HT-29 (cell line): ENCODE data around the gene HCK. TPM values are rescaled to one million over a fixed set of nuclear protein-coding genes. Genes with fewer than 3 reads are reported as not detected.
A peak's percentile ranks its signal among the peaks of the same experiment; 100 is the strongest.
"Not testable (repeated sequence)": the region's sequence is repeated elsewhere in the genome, so short reads cannot be mapped to it uniquely, and the experiment has no call there.

Source experiments
- DNase-seq: peaks from one replicate; pipeline ENCODE4 v3.0.0-alpha.2; 2015; ENCODE audit warnings: low spot score
- total RNA-seq: library from RNA; depleted of rRNA; stranded (reverse); fragments of >200 nt; shearing (Covaris generic); gene quantifications from 2 replicates; pipeline ENCODE4 v1.2.3, GENCODE V29; 2014

The HCK gene
- total RNA-seq, 1 experiment from 2014 or later: not detected

- peak; percentile 91 for DNase-seq
These were observed 39.9 kb downstream of the HCK start for GRCh38 chr20:32091888-32092346.

DNA sequence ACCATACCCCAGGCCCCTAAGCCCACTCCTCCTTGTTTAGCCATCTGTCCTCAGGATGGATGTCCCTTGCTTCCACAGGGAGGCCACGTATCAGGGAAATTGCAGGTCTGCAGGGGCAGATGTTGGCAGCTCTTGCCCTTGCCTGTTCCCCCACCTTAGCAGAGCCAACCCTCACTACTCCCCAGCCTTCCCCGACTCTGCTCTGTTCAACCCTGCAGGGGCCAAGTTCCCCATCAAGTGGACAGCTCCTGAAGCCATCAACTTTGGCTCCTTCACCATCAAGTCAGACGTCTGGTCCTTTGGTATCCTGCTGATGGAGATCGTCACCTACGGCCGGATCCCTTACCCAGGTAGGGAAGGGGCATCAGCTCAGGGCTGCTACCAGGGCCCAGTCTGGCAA is 46.7 kb downstream of the HCK start:
- no peak for DNase-seq

GRCh38 chr20:32108814-32109391 is 56.9 kb downstream of the HCK start:
- DNase-seq: no peak

GRCh38 chr20:32109392-32110172 is 57.5 kb downstream of the HCK start, which contains the start of gene TM9SF4:
TSS of gene TM9SF4 (plus strand) at chr20:32109714. CDS start at chr20:32109741, 27 bp downstream.
- peak; percentile 99 for DNase-seq

DNA sequence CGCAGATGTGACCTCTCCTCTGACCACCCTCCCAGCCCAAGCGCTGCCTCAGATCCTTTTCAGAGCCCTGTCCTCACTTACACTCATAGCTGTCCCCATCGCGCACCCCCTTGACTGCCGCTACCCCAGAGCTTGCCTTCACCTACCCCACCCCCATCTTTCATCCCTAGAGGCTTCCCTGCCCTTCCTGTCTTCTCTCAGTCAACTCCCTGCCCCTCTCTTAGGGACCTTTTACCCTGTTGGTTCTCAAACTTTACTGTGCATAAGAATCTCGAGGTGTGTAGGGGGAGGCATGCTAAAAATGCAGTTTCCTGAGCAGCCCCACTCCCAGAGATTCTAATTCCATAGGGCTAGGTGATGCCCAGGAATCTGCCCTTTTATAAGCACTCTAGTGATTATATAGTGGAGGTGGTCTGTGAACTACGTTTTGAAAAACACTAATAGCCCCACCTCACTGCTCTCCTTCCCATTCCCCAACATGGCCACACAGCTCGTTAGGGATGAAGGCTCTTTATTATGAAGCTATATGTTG is 58.2 kb downstream of the HCK start:
- DNase-seq: peak; percentile 33

DNA sequence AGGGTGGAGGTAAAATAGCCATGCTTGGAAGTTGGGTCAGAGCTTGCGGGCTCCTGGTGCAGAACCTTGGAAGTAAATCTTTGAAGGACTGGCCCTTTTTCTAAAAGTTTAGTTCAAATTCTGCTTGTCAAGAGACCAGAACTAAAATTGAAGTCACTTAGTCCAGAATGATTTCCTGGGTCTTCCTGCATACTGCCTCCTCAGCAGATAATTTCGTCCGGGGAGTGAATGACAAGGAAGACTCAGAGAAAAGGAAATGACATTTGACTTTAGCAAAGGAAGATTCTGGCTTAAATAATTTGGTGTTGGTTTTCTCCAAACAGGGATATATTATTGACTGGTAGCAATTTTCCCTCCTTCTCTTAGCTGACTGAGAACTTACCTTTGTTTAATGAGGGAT is 58.7 kb downstream of the HCK start:
- DNase-seq: no peak

DNA sequence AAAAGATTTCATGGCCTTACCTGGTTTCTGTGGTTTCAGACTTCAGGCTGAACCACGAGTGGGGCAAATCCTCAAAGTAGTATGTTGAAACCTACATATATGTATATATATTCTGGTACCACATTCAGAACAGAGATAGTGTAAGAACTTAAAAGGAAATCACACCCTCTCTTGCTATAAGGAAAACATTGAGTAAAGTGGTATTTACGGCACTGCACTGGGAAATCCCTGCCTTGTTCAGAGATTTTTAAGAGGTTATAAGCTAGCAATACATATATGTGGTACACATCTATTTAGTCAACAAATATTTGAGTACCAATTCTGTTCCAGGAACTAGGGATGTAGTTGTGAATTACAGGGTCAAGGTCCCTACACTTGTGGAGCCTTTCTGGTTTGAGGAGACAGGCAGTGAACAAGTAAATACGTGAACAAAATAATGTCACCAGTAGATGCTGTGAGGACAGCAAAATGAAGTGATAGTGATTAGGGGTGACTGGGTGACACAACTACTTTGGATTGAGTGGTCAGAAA is 59.2 kb downstream of the HCK start:
- no peak for DNase-seq

- DNase-seq: no peak
These were observed 59.7 kb downstream of the HCK start for GRCh38 chr20:32111753-32112152.

DNA sequence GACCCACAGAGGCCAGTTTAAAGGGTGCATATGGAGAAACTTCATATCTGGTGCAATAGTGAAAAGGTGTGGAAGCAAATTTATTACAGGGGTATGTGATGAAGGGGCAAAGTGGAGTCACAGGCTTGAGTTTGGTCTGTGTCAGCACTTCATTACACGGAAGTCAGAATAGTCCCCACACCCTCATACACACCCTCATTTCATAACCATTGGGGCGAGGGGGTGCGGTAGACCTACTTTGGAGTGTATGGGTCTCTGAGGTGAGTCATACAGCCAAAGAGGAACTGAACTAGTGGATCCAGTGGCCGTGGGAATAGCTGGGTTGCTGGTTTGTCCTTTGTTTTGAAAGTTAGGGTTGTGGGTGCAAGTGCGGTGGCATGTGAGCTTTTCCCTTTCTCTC is 60.8 kb downstream of the HCK start:
- DNase-seq: no peak

DNA sequence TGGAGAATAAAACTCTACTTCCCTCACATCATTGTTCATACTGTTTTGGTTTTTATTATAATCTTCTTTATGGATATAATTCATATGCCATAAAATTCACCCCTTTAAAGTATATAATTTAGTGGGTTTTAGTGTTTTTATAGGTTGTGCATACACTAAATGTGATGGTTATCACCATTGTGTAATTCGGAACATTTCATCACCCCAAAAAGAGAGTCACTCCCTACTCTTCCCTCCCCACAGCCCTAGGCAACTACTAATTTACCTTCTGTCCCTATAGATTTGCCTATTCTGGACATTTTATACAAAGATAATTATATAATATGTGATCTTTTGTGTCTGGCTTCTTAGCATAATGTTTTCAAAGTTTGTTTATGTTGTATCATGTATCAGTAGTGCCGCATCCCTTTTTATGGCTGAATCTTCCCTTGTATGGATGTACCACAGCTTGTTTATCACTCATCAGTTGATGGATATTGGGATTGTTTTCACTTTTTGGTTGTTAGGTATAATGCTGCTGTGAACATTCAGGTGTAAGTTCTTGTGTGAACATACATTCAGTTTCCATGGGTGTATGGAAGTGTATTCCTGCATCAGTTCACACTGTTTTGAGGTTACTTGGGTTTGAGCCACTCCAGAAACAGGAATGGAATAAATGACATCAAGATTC is 61.7 kb downstream of the HCK start:
- DNase-seq: no peak

GRCh38 chr20:32114305-32114960 is 62.4 kb downstream of the HCK start:
- no peak for DNase-seq

GRCh38 chr20:32115211-32115767 is 63.2 kb downstream of the HCK start:
- DNase-seq: no peak

- no peak for DNase-seq
These were observed 64.1 kb downstream of the HCK start for GRCh38 chr20:32116079-32116521.

GRCh38 chr20:32116796-32117195 is 64.8 kb downstream of the HCK start:
- not testable (repeated sequence) for DNase-seq

GRCh38 chr20:32118427-32118826 is 66.4 kb downstream of the HCK start:
- not testable (repeated sequence) for DNase-seq

GRCh38 chr20:32119734-32120133 is 67.7 kb downstream of the HCK start:
- no peak for DNase-seq

GRCh38 chr20:32121908-32122307 is 69.9 kb downstream of the HCK start:
- DNase-seq: not testable (repeated sequence)

DNA sequence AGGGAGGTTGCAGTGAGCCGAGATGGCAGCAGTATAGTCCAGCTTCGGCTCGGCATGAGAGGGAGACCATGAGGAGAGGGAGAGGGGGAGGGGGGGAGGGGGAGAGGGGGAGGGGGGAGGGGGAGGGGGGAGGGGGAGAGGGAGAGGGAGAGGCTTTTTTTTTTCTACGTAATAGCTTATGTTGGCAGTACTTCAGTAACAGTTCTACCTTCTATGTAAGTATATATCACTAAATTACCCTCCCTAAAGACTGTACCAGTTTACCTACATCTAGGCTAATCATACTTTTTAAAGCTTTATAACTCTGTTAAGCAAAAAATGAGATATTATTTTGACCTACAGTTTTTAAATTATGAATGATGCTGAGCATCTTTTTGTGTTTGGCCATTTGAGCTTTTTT is 71.0 kb downstream of the HCK start:
- no peak for DNase-seq

GRCh38 chr20:32124916-32125454 is 72.9 kb downstream of the HCK start:
- DNase-seq: no peak

DNA sequence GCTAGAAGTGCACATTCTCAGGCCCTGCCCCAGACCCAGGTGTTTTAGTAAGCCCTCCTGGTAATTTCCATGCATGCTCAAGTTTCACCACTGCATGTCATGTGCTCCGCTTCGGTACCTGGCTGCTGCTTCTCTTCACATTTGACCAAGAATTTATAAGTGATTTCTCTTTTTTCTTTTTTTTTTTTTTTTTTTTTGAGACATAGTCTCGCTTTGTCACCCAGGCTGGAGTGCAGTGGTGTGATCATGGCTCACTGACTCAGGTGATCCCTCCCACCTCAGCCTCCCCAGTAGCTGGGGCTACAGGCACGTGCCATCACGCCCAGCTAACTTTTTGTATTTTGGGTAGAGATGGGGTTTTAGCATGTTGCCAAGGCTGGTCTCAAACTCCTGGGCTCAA is 73.5 kb downstream of the HCK start:
- DNase-seq: no peak

- DNase-seq: no peak
These were observed 74.9 kb downstream of the HCK start for GRCh38 chr20:32126919-32127318.
